Peyer's patch (tissue), 4 donors: ENCODE measurements around the gene GYS1.
"Not testable (repeated sequence)": the region's sequence is repeated elsewhere in the genome, so short reads cannot be mapped to it uniquely, and the experiment has no call there.

ENCODE experiments used
- POLR2A ChIP-seq, 2 donors: fragments of 450-650 bp; IDR thresholded peaks; one replicate each; pipeline ENCODE4 v1.5.1; 2017; ENCODE audit warnings: antibody characterized with exemption in 2 of 2, mild to moderate bottlenecking in 2 of 2, moderate library complexity in 2 of 2
- TF ChIP-seq, protein P1 (sequence below), 6 experiments: fragments of 450-650 bp in 4 of 6; fragments of 200-600 bp in 2 of 6; sonication (generic) in 1 of 6; IDR thresholded peaks; one replicate each; pipeline ENCODE4 v1.5.1; 2017 to 2019; ENCODE audit warnings: antibody characterized with exemption in 6 of 6, mild to moderate bottlenecking in 3 of 6, moderate library complexity in 1 of 6

GRCh38 chr19:49031642-49032301, 38.7 kb upstream of the GYS1 start, which contains the start of gene CGB2:
- TF ChIP-seq, protein P1, sequence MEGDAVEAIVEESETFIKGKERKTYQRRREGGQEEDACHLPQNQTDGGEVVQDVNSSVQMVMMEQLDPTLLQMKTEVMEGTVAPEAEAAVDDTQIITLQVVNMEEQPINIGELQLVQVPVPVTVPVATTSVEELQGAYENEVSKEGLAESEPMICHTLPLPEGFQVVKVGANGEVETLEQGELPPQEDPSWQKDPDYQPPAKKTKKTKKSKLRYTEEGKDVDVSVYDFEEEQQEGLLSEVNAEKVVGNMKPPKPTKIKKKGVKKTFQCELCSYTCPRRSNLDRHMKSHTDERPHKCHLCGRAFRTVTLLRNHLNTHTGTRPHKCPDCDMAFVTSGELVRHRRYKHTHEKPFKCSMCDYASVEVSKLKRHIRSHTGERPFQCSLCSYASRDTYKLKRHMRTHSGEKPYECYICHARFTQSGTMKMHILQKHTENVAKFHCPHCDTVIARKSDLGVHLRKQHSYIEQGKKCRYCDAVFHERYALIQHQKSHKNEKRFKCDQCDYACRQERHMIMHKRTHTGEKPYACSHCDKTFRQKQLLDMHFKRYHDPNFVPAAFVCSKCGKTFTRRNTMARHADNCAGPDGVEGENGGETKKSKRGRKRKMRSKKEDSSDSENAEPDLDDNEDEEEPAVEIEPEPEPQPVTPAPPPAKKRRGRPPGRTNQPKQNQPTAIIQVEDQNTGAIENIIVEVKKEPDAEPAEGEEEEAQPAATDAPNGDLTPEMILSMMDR (IDR thresholded peaks at IDR 0.05): peak in 4 of 6 experiments; percentile 23 to 42 (median 29)
- TF ChIP-seq POLR2A (IDR thresholded peaks at IDR 0.05): not testable (repeated sequence)
